GM18517 (cell line): ENCODE measurements around the gene TUBB2B.
"Not testable (repeated sequence)": the region's sequence is repeated elsewhere in the genome, so short reads cannot be mapped to it uniquely, and the experiment has no call there.

Experiments used
- ATAC-seq: cut with Tn5 transposase; IDR thresholded peaks from one replicate; pipeline ENCODE4 v1.9.1; 2021; ENCODE audit warnings: mild to moderate bottlenecking, moderate library complexity; ENCODE audit not compliant: unreplicated experiment

TUBB2B gene

GRCh38 chr6:3190779-3191178, 36.7 kb downstream of the TUBB2B start:
- no peak for ATAC-seq

GRCh38 chr6:3190056-3190455, 37.4 kb downstream of the TUBB2B start:
- no peak for ATAC-seq

- ATAC-seq = not testable (repeated sequence)
Observed at GRCh38 chr6:3189192-3189591, 38.3 kb downstream of the TUBB2B start.

- ATAC-seq = no peak
Observed at GRCh38 chr6:3188262-3188661, 39.2 kb downstream of the TUBB2B start.

GRCh38 chr6:3186974-3187382, 40.5 kb downstream of the TUBB2B start:
- ATAC-seq = no peak

GRCh38 chr6:3183066-3183465, 44.4 kb downstream of the TUBB2B start:
- no peak for ATAC-seq

GRCh38 chr6:3181105-3181504, 46.3 kb downstream of the TUBB2B start:
- ATAC-seq = no peak

GRCh38 chr6:3179945-3180344, 47.5 kb downstream of the TUBB2B start:
- not testable (repeated sequence) for ATAC-seq

GRCh38 chr6:3178666-3179065, 48.8 kb downstream of the TUBB2B start:
- not testable (repeated sequence) for ATAC-seq

GRCh38 chr6:3176562-3177355, 50.7 kb downstream of the TUBB2B start:
- no peak for ATAC-seq

- ATAC-seq = no peak
Observed at GRCh38 chr6:3175715-3176402, 51.6 kb downstream of the TUBB2B start.
